ENCODE data around the gene SLC30A5. TPM values are rescaled to one million over a fixed set of nuclear protein-coding genes. Genes with fewer than 3 reads are reported as not detected.

SLC30A5 gene
- total and polyA plus RNA-seq, 9 of the 15 experiments (the other 6 are each of a cell fraction or from before 2014, with no cell fraction given) = 22.9 to 86.8 (median 62.5) TPM

GRCh38 chr5:69075522-69076179 lies 18.2 kb upstream of the SLC30A5 start:
- Histone ChIP-seq H3K4me3 (no peak overlapping the region), H3K79me2 (ENCODE audit: control insufficient read depth, insufficient read depth, low read length) (no peaks in the 10 kb centered on the region), H3K27ac (ENCODE audit: extremely low read depth, low read depth, low read length) (no peak overlapping the region), H3K4me2 (ENCODE audit: insufficient read depth, low read length) (no peak overlapping the region), H3K9me1 (ENCODE audit: control insufficient read depth, insufficient read depth, low read length) (no peaks in the 10 kb centered on the region), H3K9ac (ENCODE audit: insufficient read depth in 1 of 2, low read depth in 2 of 2, low read length in 2 of 2) (0 out of 4 replicates have a peak overlapping the region, but pooled peaks of 1 of the 2 experiments have one; percentile 61), H3K27me3 (ENCODE audit: control insufficient read depth in 2 of 2, insufficient read depth in 2 of 2, low read length in 2 of 2) (no peaks in the 10 kb centered on the region), H3K36me3 (ENCODE audit: control insufficient read depth, insufficient read depth, low read length) (no peaks in the 10 kb centered on the region), H3K4me1 (replicated peaks in 1 of 2; ENCODE audit: control insufficient read depth in 2 of 2, insufficient read depth in 2 of 2, low read length in 2 of 2) (peaks cover 6 to 12% of the 10 kb centered on the region in 2 experiments; a peak in 4 of 5 replicates), H2AFZ (ENCODE audit: low read depth, low read length) (0 out of 2 replicates have a peak overlapping the region, but pooled peaks have one; percentile 16), H3K9me3 (replicated peaks; ENCODE audit: control insufficient read depth, insufficient read depth, low read depth, low read length) (no peaks in the 10 kb centered on the region), H4K20me1 (replicated peaks; ENCODE audit: control insufficient read depth, insufficient read depth, low read length) (no peaks in the 10 kb centered on the region)
- no peak for FAIRE-seq
- 61% methylated on average over 9 of the region's 14 CpGs for WGBS (ENCODE audit: insufficient coverage, low coverage, missing lambda C conversion rate)
- in situ Hi-C loops (cut with MboI) (no loop called here), intact Hi-C loops (cut with micrococcal nuclease) (no loop called here)
- ChIA-PET POLR2A (interaction anchor here (0.7 to 1.2 kb wide), 2 partner anchors 19 to 304 kb away, joined by 3 to 5 read pairs; no protein-coding TSS in a partner anchor), CTCF (ENCODE audit: low intra/inter-chr PET ratio) (no interaction called here)
- no peak for DNase-seq (ENCODE audit: extremely low read depth in 1 of 4, low spot score in 3 of 4)
- no TSS peak for BruUV-seq (replicated peaks)
- peak; percentile 69 for ATAC-seq
- no peak for TF ChIP-seq PATZ1 (CRISPR knock-in tag; IDR thresholded peaks at IDR 0.05; ENCODE audit: borderline replicate concordance)
- TF ChIP-seq PHTF2 (CRISPR knock-in tag; IDR thresholded peaks at IDR 0.05) = no peak
- no peak for TF ChIP-seq FUS (optimal IDR thresholded peaks at IDR 0.05; ENCODE audit: low read depth, low read length)
- TF ChIP-seq PTRF (tag; IDR thresholded peaks at IDR 0.05) = no peak
- no peak for TF ChIP-seq MBD2 (IDR thresholded peaks at IDR 0.05; ENCODE audit: borderline replicate concordance, low read depth)
- TF ChIP-seq CUX1 (CRISPR knock-in tag; IDR thresholded peaks at IDR 0.05) = no peak
- TF ChIP-seq SUPT5H (IDR thresholded peaks at IDR 0.05) = no peak
- TF ChIP-seq RFX5 (IDR thresholded peaks at IDR 0.05; ENCODE audit: low read depth, low read length) = no peak
- TF ChIP-seq GABPB1 (CRISPR knock-in tag; IDR thresholded peaks at IDR 0.05) = no peak
- no peak for TF ChIP-seq NR4A1 (CRISPR knock-in tag; IDR thresholded peaks at IDR 0.05)
- no peak for TF ChIP-seq NR4A1 (tag; IDR thresholded peaks at IDR 0.05)
- TF ChIP-seq NEUROD1 (IDR thresholded peaks at IDR 0.05; ENCODE audit: borderline replicate concordance, low read depth, low read length, partially characterized antibody) = no peak
- TF ChIP-seq KHSRP (IDR thresholded peaks at IDR 0.05) = no peak
- no peak for TF ChIP-seq LEF1 (IDR thresholded peaks at IDR 0.05)
- TF ChIP-seq ZNF75A (CRISPR knock-in tag; IDR thresholded peaks at IDR 0.05) = no peak
- no peak for TF ChIP-seq HNRNPH1 (optimal IDR thresholded peaks at IDR 0.05; ENCODE audit: low read depth, low read length)
- no peak for TF ChIP-seq ZNF717 (CRISPR knock-in tag; IDR thresholded peaks at IDR 0.05)
